K562 (cell line): ENCODE measurements around the gene SRM. TPM values are rescaled to one million over a fixed set of nuclear protein-coding genes. Genes with fewer than 3 reads are reported as not detected.

ENCODE experiments used
- CSDE1 ChIP-seq, 2 experiments: fragments of 450-650 bp; IDR thresholded peaks; 2 replicates each; pipeline ENCODE4 v1.6.1; 2016; ENCODE audit warnings: mild to moderate bottlenecking in 1 of 2
- ESRRA ChIP-seq: fragments of 450-650 bp; IDR thresholded peaks from 2 replicates; pipeline ENCODE4 v1.6.1; 2014; ENCODE audit warnings: low read depth, mild to moderate bottlenecking, moderate library complexity, borderline replicate concordance
- ETS1 ChIP-seq: conservative IDR thresholded peaks from 2 replicates; pipeline ENCODE4 v1.6.1; 2011; ENCODE audit warnings: low read depth, mild to moderate bottlenecking, low read length; ENCODE audit not compliant: control insufficient read depth
- FOS ChIP-seq: IDR thresholded peaks from 3 replicates; pipeline ENCODE4 v1.6.1; 2011; ENCODE audit not compliant: insufficient read length; ENCODE audit errors: extremely low read depth
- HCFC1 ChIP-seq: IDR thresholded peaks from 2 replicates; pipeline ENCODE4 v1.6.1; 2012; ENCODE audit warnings: low read depth, low read length, improper control_type of control experiment
- HDAC3 ChIP-seq: fragments of 450-650 bp; IDR thresholded peaks from 2 replicates; pipeline ENCODE4 v1.6.1; 2018; ENCODE audit warnings: borderline replicate concordance, mild to moderate bottlenecking, moderate library complexity; ENCODE audit not compliant: partially characterized antibody
- HMBOX1 ChIP-seq: sonication (generic); IDR thresholded peaks from 2 replicates; pipeline ENCODE4 v1.6.1; 2016
- SOX6 ChIP-seq: fragments of 450-650 bp; IDR thresholded peaks from 2 replicates; pipeline ENCODE4 v1.6.1; 2014; ENCODE audit warnings: mild to moderate bottlenecking
- ZBTB7A ChIP-seq: IDR thresholded peaks from 2 replicates; pipeline ENCODE4 v1.6.1; 2011; ENCODE audit warnings: low read depth, mild to moderate bottlenecking, low read length, moderate library complexity, borderline replicate concordance; ENCODE audit not compliant: control insufficient read depth
- ZNF134 ChIP-seq: fragments of 250-450 bp; sonication (Bioruptor Pico); conservative IDR thresholded peaks from 2 replicates; pipeline ENCODE4 v1.4.0; 2020
- ZNF165 ChIP-seq: fragments of 250-450 bp; sonication (Bioruptor Pico); IDR thresholded peaks from 2 replicates; pipeline ENCODE4 v1.4.0; 2020; ENCODE audit warnings: borderline replicate concordance
- ZNF324 ChIP-seq: fragments of 250-450 bp; sonication (Bioruptor Pico); IDR thresholded peaks from 2 replicates; pipeline ENCODE4 v1.4.0; 2020; ENCODE audit warnings: mild to moderate bottlenecking
- ZNF444 ChIP-seq: fragments of 250-450 bp; sonication (Bioruptor Pico); IDR thresholded peaks from 2 replicates; pipeline ENCODE4 v1.4.0; 2020; ENCODE audit warnings: mild to moderate bottlenecking, moderate library complexity
- ZNF445 ChIP-seq: fragments of 250-450 bp; sonication (Bioruptor Pico); IDR thresholded peaks from 2 replicates; pipeline ENCODE4 v1.4.0; 2020; ENCODE audit warnings: low read depth, mild to moderate bottlenecking, moderate library complexity
- ZSCAN32 ChIP-seq: fragments of 450-650 bp; formaldehyde crosslinking; IDR thresholded peaks from 2 replicates; pipeline ENCODE4 v1.4.0; 2020; ENCODE audit warnings: mild to moderate bottlenecking, moderate library complexity
- polyA plus RNA-seq, 8 experiments: library from polyadenylated mRNA; depleted of rRNA in 4 of 8; stranded (reverse) in 5 of 8; unstranded in 3 of 8; fragments of >200 nt; fragmentation: Nextera tagmentation in 2 of 8; fragmentation: Illumina TruSeq in 1 of 8; extraction: Ambion mirVana in 2 of 8; extraction: Trizol in 1 of 8; gene quantifications; 2 replicates each; pipeline versions ENCODE4 v1.2.1 to v1.2.3, GENCODE V29; 2011 to 2014; ENCODE audit warnings: inconsistent platforms in 1 of 8, missing spikeins in 1 of 8
- total RNA-seq, 7 experiments: library from RNA; depleted of rRNA in 6 of 7; stranded (reverse); fragments of >200 nt in 6 of 7; fragmentation: Illumina TruSeq in 2 of 7; extraction: Trizol in 2 of 7; gene quantifications; 2 replicates each; pipeline versions ENCODE4 v1.2.1 to v1.2.3, GENCODE V29; 2011 to 2021; ENCODE audit warnings: low replicate concordance in 1 of 7
- TF ChIP-seq, protein P1 (sequence below): sonication (generic); formaldehyde crosslinking; IDR thresholded peaks from 2 replicates; pipeline ENCODE4 v1.8.0; 2022; ENCODE audit warnings: missing genetic modification reagents, mild to moderate bottlenecking, borderline replicate concordance
- TF ChIP-seq, protein P2 (sequence below), 2 experiments: fragments of 450-650 bp in 1 of 2; IDR thresholded peaks; 2 replicates each; pipeline ENCODE4 v1.6.1; 2011 to 2017; ENCODE audit warnings: low read depth in 2 of 2, antibody characterized with exemption in 1 of 2, borderline replicate concordance in 1 of 2, low read length in 1 of 2, mild to moderate bottlenecking in 1 of 2, mixed read lengths in 1 of 2; ENCODE audit not compliant: control insufficient read depth in 1 of 2

SRM gene
- total and polyA plus RNA-seq, 9 of the 15 experiments (the other 6 are each of a cell fraction or from before 2014, with no cell fraction given), result 23.9 to 373 (median 82.5) TPM

DNA sequence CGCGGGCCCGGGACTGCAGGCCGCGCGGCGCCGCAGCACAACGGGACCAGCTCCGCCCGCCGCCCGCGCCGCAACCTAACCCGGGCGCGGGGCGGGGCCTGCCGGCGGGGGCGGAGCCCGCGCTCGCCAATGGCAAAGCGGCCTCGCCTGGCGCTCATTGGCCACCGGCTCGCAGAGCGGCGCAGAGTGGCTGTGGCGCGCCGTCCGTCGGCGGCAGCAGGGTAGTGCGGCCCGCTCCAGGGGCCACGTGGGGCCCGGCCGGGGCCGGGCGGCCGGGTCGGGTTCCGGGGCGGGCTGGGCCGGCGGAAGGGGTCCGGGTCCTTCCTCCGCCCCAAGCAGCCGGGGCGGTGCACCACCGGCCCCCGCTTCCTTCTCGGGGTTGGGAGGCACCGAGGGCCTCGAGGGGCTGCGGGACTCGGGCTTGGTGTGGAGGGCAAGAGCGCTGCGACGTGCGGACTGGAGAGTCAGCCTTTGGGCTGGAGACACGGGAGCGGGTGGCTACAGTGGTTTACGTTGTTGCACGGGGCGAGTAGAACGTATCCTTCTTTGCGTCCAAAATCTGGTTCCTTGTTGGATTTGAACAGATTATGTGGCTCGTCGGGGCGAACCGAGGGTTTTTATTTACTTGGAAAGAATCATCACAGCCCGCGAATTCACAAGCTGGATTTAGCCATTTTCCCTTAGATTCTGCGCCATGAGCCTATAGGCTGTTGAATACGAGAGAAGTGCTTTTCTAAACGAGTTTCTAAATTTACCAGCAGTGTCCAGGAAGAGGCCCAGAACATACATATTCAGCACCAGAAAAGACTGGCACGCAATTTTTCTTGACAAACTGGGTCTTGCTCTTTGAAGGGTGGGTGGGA is at the start of gene SRM (continued):
- TF ChIP-seq HMBOX1 (no peak), ZNF445 (CRISPR knock-in tag) (no peak), ZSCAN32 (no peak), HDAC3 (no peak), ETS1 (peak; percentile 92), ZNF165 (no peak), ZNF324 (CRISPR knock-in tag) (no peak), ZBTB7A (peak; percentile 60), ZNF134 (CRISPR knock-in tag) (no peak), FOS (peak; percentile 89), SOX6 (peak; percentile 36; the same call in 1 of the 2 replicates), CSDE1 (IDR thresholded peaks at IDR 0.05) (no peak), ESRRA (peak; percentile 12; the same call in 1 of the 2 replicates), ZNF444 (no peak), HCFC1 (peak; percentile 72)
- TF ChIP-seq, protein P1, sequence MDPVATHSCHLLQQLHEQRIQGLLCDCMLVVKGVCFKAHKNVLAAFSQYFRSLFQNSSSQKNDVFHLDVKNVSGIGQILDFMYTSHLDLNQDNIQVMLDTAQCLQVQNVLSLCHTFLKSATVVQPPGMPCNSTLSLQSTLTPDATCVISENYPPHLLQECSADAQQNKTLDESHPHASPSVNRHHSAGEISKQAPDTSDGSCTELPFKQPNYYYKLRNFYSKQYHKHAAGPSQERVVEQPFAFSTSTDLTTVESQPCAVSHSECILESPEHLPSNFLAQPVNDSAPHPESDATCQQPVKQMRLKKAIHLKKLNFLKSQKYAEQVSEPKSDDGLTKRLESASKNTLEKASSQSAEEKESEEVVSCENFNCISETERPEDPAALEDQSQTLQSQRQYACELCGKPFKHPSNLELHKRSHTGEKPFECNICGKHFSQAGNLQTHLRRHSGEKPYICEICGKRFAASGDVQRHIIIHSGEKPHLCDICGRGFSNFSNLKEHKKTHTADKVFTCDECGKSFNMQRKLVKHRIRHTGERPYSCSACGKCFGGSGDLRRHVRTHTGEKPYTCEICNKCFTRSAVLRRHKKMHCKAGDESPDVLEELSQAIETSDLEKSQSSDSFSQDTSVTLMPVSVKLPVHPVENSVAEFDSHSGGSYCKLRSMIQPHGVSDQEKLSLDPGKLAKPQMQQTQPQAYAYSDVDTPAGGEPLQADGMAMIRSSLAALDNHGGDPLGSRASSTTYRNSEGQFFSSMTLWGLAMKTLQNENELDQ (CRISPR knock-in tag), result no peak
- TF ChIP-seq, protein P2, sequence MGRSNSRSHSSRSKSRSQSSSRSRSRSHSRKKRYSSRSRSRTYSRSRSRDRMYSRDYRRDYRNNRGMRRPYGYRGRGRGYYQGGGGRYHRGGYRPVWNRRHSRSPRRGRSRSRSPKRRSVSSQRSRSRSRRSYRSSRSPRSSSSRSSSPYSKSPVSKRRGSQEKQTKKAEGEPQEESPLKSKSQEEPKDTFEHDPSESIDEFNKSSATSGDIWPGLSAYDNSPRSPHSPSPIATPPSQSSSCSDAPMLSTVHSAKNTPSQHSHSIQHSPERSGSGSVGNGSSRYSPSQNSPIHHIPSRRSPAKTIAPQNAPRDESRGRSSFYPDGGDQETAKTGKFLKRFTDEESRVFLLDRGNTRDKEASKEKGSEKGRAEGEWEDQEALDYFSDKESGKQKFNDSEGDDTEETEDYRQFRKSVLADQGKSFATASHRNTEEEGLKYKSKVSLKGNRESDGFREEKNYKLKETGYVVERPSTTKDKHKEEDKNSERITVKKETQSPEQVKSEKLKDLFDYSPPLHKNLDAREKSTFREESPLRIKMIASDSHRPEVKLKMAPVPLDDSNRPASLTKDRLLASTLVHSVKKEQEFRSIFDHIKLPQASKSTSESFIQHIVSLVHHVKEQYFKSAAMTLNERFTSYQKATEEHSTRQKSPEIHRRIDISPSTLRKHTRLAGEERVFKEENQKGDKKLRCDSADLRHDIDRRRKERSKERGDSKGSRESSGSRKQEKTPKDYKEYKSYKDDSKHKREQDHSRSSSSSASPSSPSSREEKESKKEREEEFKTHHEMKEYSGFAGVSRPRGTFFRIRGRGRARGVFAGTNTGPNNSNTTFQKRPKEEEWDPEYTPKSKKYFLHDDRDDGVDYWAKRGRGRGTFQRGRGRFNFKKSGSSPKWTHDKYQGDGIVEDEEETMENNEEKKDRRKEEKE (IDR thresholded peaks at IDR 0.05; ENCODE audit: borderline replicate concordance in 1 of 2, control insufficient read depth in 1 of 2, low read depth in 2 of 2, low read length in 1 of 2), result no peak
